Epidermal melanocyte (primary cell): Measurements from ENCODE around the gene SOX12.
A peak's percentile ranks its signal among the peaks of the same experiment; 100 is the strongest.

Experiments
- DNase-seq: peaks from one replicate; pipeline ENCODE4 v3.0.0; 2011; ENCODE audit warnings: low spot score; ENCODE audit not compliant: insufficient read length

Gene SOX12

DNA sequence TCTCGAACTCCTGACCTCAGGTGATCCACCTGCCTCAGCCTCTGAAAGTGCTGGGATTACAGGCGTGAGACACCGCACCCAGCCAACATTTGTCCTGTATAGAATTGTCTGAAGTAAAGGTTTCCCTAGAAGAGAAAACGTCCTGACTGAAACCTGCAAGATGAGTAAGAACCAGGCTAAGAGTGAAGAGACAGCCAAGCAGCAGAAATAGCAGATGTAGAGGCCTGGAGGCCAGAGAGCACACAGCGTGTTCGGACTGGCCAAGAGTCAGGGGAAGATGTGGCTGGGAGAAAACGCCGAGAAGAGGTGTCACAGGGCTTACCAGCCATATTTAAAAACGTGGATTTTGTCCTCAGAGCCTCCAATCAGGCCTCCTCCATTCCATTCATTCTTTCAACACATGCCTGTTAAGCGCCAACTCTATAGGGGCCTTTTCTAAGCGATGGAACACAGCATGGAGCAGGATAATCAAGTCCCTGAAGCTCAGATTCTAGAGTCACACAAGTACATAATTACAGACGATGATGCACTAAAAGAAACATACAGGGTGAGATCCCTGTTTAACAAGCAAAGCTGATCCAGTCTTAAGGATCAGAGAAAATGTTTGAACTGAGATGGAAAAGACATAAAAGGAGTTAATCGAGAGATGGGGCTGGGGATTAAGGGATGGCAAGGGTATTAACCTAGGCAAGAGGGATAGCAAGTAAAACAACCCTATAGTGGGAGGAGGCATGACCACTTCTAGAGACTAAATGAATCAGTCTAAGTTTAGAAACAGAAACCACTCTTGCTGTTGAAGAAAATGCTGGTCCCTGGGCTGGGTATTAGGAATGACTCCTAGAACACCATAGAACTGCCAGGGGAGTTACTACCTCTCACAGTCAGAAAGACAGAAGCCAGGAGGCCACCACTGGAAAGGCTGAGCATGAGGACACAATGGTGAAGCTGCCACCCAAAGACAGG lies 23.2 kb upstream of the SOX12 start:
- DNase-seq, result no peak

- DNase-seq, result no peak
These were observed 19.6 kb upstream of the SOX12 start for GRCh38 chr20:305745-306144.

- DNase-seq, result no peak
These were observed 16.8 kb upstream of the SOX12 start for GRCh38 chr20:308427-309038.

DNA sequence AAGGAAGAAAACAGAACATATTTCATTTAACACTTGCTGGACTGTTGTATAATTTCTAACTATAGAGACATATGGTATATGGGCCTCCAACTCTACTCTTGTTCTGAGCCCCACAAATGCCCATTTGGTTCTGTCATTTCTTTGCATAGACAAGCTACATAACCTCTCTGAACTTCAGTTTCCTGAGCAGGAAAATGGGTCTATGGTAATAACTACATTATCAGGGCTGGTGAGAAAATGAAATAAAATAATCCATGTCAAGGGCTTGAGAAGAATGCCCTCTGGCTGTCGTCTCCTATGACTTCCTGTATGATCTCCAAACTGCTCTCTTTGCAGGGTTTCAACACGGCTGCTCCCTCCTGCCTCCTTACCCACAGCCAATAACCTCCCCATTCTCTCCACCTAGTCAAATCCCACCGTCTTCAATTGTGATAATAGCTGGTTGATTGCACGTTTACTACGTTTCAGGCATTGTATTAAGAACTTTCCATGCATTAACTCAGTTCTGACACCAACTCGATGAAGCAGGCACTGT lies 16.0 kb upstream of the SOX12 start:
- DNase-seq, result no peak

GRCh38 chr20:309841-310644 lies 15.3 kb upstream of the SOX12 start:
- peak; percentile 97 for DNase-seq

GRCh38 chr20:310645-311044 lies 14.7 kb upstream of the SOX12 start:
- no peak for DNase-seq

- DNase-seq, result no peak
These were observed 13.7 kb upstream of the SOX12 start for GRCh38 chr20:311609-312008.

GRCh38 chr20:312067-312466 lies 13.3 kb upstream of the SOX12 start:
- no peak for DNase-seq

DNA sequence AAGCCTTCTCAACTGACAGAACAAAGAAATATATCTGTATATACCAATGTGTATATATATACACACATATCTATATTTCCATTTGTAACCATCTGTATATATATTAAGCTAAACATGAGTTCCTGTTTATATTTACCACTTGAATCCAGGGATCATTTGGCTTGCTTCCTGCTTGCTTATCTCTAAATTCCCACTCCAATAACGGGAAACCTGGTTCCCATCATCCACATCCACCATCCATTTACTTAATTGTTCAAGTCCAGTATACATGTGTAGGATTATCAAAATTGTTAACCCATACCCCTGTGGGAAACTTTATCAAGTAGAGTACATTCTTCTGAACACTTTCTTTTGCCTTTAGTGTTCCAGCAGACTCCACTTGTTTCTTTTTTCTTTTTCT lies 12.5 kb upstream of the SOX12 start:
- no peak for DNase-seq

GRCh38 chr20:313402-313801 lies 11.9 kb upstream of the SOX12 start:
- DNase-seq, result no peak

DNA sequence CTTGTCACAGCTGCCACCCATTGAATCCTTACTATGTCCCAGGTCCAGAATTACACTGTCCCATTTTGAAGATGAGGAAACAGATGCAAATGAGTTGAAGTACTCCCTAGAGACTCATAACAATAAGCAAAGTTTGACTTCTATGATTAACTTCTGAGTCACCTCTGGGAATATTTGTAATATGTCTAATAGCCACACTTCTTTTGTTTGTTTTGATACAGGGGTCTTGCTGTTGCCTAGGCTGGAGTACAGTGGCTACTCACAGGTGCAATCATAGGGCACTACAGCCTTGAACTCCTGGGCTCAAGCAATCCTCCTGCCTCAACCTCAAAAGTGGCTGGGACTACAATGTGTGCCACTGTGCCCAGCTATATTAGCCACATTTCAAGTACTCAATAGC lies 11.4 kb upstream of the SOX12 start:
- DNase-seq, result no peak

GRCh38 chr20:316316-317068 lies 8.9 kb upstream of the SOX12 start:
- DNase-seq, result no peak

- peak; percentile 79 for DNase-seq
These were observed 941 bp upstream of the SOX12 start for GRCh38 chr20:324177-325044.

- DNase-seq, result no peak
These were observed 715 bp downstream of the SOX12 start for GRCh38 chr20:325889-326644.

GRCh38 chr20:326645-327185 lies 1.4 kb downstream of the SOX12 start:
- DNase-seq, result no peak

DNA sequence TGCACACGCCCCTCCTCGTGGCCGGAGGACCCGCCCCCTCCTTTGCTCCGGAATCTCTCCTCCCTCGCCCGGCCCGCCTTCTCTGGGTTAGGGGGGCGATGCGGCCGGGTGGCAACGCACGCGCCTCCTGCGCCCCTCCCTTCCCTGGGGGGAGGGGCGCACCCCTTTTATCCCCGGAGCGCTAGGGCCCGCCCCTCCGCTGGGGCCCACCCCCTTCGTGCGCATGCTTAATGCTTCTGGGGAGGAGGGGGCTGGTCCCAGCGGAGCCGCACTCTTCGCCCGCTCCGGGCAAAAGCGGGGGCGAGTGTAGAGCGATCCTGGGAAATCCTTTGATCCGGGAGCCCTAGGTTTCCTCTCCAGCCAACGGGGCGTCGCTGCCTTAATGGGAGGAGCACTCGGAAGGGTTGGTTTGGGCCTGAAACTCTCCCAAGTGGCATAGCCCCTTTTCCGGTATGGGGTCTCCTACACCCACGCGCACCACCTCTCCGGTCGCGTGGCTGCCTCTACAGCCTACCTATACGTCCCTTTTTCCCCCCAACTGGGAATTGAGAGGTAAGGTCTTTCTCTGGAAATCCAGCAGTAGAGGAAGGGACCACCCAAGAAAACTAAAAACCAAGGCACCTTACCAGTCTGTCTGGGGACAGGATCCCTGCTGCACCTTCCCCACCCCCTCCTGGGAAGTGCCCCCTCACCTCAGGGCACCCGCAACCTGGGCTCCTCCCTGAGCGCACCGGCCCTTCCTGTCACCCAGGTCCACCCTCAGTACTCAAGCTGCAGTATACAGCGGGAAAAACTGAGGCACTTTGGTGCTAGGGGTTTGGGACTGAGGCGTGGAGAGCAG lies 2.1 kb downstream of the SOX12 start:
- DNase-seq, result peak; percentile 86

GRCh38 chr20:328027-328974 lies 2.9 kb downstream of the SOX12 start:
- DNase-seq, result no peak
